Psoas muscle (tissue), 8 donors: ENCODE results near the gene KHDC4. TPM values are rescaled to one million over a fixed set of nuclear protein-coding genes. Genes with fewer than 3 reads are reported as not detected.

Experiments used
- ATAC-seq, 4 donors: fragments of 200-7000 bp; cut with Tn5 transposase; one replicate each; pipeline ENCODE4 v1.9.1; 2020; ENCODE audit warnings: moderate library complexity in 3 of 4, mild to moderate bottlenecking in 2 of 4
- DNase-seq, 2 donors: peaks; one replicate each; pipeline ENCODE4 v3.0.0-alpha.2; 2020
- H3K27ac ChIP-seq: fragments of 200-600 bp; one replicate; pipeline ENCODE4 v1.8.0; 2022
- H3K27me3 ChIP-seq, 3 donors: fragments of 200-600 bp in 1 of 3; one replicate each; pipeline versions ENCODE4 v1.6.1 to v1.8.0; 2013 to 2022; ENCODE audit warnings: low read length in 2 of 3, mild to moderate bottlenecking in 2 of 3, moderate library complexity in 1 of 3; ENCODE audit not compliant: insufficient read depth in 3 of 3
- H3K36me3 ChIP-seq, 2 donors: fragments of 200-600 bp in 1 of 2; one replicate each; pipeline versions ENCODE4 v1.6.1 to v1.8.0; 2013 to 2022; ENCODE audit warnings: low read depth in 1 of 2, mild to moderate bottlenecking in 1 of 2, moderate library complexity in 1 of 2; ENCODE audit not compliant: insufficient read depth in 1 of 2
- H3K4me1 ChIP-seq: fragments of 200-600 bp; one replicate; pipeline ENCODE4 v1.8.0; 2022
- H3K4me3 ChIP-seq: fragments of 200-600 bp; one replicate; pipeline ENCODE4 v1.8.0; 2022; ENCODE audit warnings: mild to moderate bottlenecking
- H3K9me3 ChIP-seq: fragments of 200-600 bp; one replicate; pipeline ENCODE4 v1.8.0; 2022
- WGBS, 3 donors: extraction: QIAGEN DNeasy Blood & Tissue Kit; methylation state at CpG; one replicate each; pipeline versions ENCODE4 v1.1.6 to v1.1.7; 2013; 5-methylcytosine and 5-hydroxymethylcytosine counted together
- intact Hi-C, 2 donors: fragments of 100-400 bp; cut with DNase I; formaldehyde crosslinking; loops; one replicate each; pipeline versions ENCODE4 v1.11.0 to v1.14.2; 2022
- polyA plus RNA-seq, 3 donors: library from polyadenylated mRNA; stranded (reverse); fragments of 200-250 nt; gene quantifications; one replicate each; pipeline ENCODE4 v1.2.3, GENCODE V29; 2013
- total RNA-seq, 4 donors: library from RNA; stranded (reverse); fragmentation: NEBNext Ultra II Directional in 2 of 4; extraction: Animal tissue kit (Norgen Biotek cat#: 25700) in 2 of 4; gene quantifications; one replicate each; pipeline versions ENCODE4 v1.2.1 to v1.2.4, GENCODE V29; 2021 to 2023
- TF ChIP-seq, protein P1 (sequence below): fragments of 200-600 bp; IDR thresholded peaks from one replicate; pipeline ENCODE4 v1.8.0; 2022; ENCODE audit warnings: antibody characterized with exemption
- donor health status: healthy with polysubstance abuse.
- donor health status: DM: no; HTN: no; CAD: no; lungs with moderate emphysema.
- donor health status: Bipolar disorder and iron deficiency.
- donor health status: healthy.
- donor health status: DM: yes; HTN: yes; CAD: no.
- donor health status: DM: no; HTN: no; CAD: no.
- donor health status: DM: no; HTN: no; CAD: no.
- donor health status: DM: yes; HTN: yes; CAD: no.

The KHDC4 gene
- total and polyA plus RNA-seq, 7 donors: 11.0 to 33.1 (median 20.7) TPM

DNA sequence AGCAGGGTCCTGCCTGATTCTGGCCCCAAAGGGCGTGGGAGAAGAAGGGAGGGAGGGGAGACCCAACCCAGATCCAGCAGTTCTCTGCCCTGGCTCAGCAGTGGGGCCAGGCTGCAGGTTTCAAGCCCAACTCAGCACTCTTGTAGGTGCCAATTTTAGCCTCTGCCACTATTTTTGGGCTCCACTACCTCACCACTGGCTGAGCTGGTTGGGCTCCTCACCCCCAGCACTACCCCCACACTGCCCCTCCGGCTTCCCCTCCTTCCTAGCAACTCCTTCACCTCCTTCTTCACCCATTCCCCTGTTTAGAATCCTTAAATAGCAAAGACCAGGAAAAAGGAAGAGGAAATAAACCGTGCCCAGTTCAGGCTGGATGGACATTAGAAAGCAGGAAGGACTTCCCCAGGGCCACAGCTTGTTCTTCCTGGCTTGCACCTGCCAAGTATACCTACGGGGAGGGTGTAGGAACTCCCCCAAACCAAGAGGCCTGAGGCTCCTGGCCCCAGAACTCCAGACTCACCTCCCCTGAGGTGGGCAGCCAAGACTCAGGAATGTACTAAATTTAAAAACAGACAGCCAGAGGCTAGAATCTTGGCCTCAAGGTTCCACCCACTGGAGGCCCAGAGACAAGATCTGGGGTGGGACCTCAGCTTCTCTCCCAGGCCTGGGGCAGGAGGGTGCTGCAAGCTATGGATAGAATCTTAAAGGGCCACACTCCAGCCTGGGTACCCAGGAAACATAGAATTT lies 45.6 kb upstream of the KHDC4 start:
- Histone ChIP-seq H3K27me3 (no peaks in the 10 kb centered on the region), H3K4me3 (peak overlapping the region; percentile 88), H3K27ac (peak overlapping the region; percentile 89), H3K36me3 (no peaks in the 10 kb centered on the region), H3K9me3 (no peaks in the 10 kb centered on the region), H3K4me1 (peaks cover 59% of the 10 kb centered on the region)
- TF ChIP-seq, protein P1, sequence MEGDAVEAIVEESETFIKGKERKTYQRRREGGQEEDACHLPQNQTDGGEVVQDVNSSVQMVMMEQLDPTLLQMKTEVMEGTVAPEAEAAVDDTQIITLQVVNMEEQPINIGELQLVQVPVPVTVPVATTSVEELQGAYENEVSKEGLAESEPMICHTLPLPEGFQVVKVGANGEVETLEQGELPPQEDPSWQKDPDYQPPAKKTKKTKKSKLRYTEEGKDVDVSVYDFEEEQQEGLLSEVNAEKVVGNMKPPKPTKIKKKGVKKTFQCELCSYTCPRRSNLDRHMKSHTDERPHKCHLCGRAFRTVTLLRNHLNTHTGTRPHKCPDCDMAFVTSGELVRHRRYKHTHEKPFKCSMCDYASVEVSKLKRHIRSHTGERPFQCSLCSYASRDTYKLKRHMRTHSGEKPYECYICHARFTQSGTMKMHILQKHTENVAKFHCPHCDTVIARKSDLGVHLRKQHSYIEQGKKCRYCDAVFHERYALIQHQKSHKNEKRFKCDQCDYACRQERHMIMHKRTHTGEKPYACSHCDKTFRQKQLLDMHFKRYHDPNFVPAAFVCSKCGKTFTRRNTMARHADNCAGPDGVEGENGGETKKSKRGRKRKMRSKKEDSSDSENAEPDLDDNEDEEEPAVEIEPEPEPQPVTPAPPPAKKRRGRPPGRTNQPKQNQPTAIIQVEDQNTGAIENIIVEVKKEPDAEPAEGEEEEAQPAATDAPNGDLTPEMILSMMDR: no peak
- WGBS, 3 donors: 2 to 5% (median 3%) methylated on average over 4 of the region's 4 CpGs
- DNase-seq (no peak), ATAC-seq (peak; percentile 61 to 85 (median 80))
- intact Hi-C loops: no loop called here

DNA sequence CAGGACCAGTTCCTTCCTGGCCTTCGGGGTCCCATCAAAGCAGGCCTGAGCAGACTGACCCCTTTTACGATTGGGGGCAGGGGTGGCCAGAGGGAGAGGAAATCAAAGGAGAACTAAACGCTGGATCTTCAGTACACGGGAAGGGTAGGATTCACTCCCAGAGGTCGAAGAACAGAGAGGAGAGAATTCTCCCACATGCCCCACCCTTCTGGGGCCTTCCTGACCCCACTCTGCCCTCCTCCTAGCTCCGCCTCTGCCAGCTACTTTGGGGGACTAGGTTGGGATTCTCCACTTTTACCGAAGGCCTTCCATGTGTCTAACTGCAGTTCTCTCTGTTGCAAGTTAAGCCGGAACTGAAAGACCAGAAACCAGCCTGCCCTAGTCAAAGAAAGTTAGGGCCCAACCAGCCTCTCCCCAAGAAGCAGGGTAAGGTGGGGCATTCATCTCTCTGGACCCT lies 44.8 kb upstream of the KHDC4 start:
- Histone ChIP-seq H3K4me1 (peaks cover 64% of the 10 kb centered on the region), H3K27me3 (no peaks in the 10 kb centered on the region), H3K36me3 (no peaks in the 10 kb centered on the region), H3K9me3 (no peaks in the 10 kb centered on the region), H3K27ac (peak overlapping the region; percentile 89), H3K4me3 (peak overlapping the region; percentile 88)
- TF ChIP-seq, protein P1: no peak
- DNase-seq (no peak), ATAC-seq (peak in 3 of 4 donors; percentile 37 to 52 (median 39))
- intact Hi-C loops: no loop called here
- WGBS, 3 donors: 2 to 8% (median 3%) methylated on average over 7 to 8 of the region's 8 CpGs

DNA sequence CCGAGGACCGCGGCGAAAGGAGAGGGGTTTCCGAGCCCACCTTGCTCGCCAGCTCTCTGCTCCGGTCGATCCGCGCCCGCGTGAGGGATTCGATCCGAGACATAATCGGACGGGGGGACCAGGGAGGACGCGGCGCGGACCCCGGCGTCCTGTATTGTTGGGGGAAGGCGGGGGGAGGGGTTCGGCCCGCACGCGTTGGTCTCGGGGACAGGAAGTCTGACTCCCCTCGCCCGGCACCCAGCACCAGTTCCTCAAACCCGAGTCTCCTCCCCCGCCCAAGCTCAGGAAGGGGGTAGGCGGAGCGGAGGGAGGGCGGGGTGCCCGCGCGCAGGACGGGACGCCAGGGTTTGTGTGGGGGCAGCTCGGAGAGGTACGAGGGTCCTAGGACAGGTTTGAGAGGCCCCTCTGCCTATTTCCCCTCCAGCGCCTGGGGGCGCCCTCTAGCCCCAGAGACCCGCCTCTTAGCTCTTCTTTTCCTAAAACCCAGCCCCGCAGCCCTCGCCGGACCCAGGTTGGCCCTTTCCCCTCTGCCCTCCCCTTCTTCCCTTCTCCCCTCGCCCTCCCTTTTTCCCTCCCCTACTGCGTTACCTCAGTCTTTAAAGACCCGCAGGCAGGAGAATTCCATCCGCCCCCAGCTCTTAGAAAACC lies 44.2 kb upstream of the KHDC4 start, which contains the start of gene ARHGEF2:
TSS of gene ARHGEF2 (minus strand) at position 223 of the 648 bp plus-strand sequence. CDS start at position 103, 120 bp downstream.
- Histone ChIP-seq H3K4me1 (peaks cover 64% of the 10 kb centered on the region), H3K27ac (peak within 1 kb of the TSS; percentile 89), H3K9me3 (no peaks in the 10 kb centered on the region), H3K27me3 (no peaks in the 10 kb centered on the region), H3K36me3 (no peaks in the 10 kb centered on the region), H3K4me3 (peak within 1 kb of the TSS; percentile 88)
- intact Hi-C loops: no loop called here
- ATAC-seq (peak; percentile 64 to 70 (median 66)), DNase-seq (peak; percentile 85 to 87)
- TF ChIP-seq, protein P1: no peak
- 0 to 1% (median 1%) methylated on average over 39 to 52 of the region's 52 CpGs for WGBS, 3 donors

DNA sequence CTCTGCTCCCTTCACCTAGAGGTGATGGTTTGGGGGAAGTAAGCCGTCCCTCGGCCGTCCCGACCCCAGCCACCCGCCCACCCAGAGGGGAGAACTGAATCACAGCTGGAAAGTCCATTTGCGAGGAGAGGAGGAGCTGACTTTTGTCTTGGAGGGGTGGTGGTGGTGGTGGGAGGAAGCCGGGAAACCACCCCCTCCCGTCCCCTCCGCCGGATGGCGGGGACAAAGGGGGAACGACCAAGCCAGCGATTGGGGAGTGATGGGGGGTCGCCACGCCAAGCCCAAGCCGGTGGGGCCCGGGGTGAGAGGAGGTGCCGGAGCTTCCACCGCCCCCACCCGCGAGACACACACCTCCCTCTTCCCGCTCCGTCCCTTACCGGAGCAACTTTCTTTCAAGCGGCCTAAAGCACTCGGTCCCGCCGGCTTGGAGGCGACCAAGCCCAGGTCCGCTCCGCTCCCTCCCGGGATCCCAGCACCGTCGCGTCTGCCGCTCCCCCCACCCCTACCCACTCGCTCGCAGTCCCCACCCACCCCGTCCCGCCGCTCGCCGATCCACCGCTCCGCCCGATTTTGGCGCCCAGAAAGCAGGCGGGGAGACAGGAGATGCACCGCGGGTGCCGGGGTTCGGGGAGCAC lies 43.6 kb upstream of the KHDC4 start:
- ATAC-seq (peak; percentile 48 to 69 (median 54)), DNase-seq (peak; percentile 51 to 70)
- Histone ChIP-seq H3K27ac (peak overlapping the region; percentile 89), H3K36me3 (no peaks in the 10 kb centered on the region), H3K27me3 (no peaks in the 10 kb centered on the region), H3K4me1 (peaks cover 68% of the 10 kb centered on the region), H3K4me3 (peak overlapping the region; percentile 88), H3K9me3 (no peaks in the 10 kb centered on the region)
- intact Hi-C loops: loop anchor here in 1 of 2 donors (2.0 kb wide), 1 partner anchor 15 kb away; no protein-coding TSS in a partner anchor
- 2 to 8% (median 3%) methylated on average over 13 to 52 of the region's 52 CpGs for WGBS, 3 donors
- TF ChIP-seq, protein P1: no peak
